Hematopoietic multipotent progenitor cell (in vitro differentiated cells): Measurements from ENCODE around the gene ABCD3. TPM values are rescaled to one million over a fixed set of nuclear protein-coding genes. Genes with fewer than 3 reads are reported as not detected.
"Not testable (repeated sequence)": the region's sequence is repeated elsewhere in the genome, so short reads cannot be mapped to it uniquely, and the experiment has no call there.

Experiments
- DNase-seq, 3 donors: peaks; one replicate each; pipeline ENCODE4 v3.0.0-alpha.2; 2011 to 2015; ENCODE audit warnings: low read depth in 2 of 3, low spot score in 2 of 3
- total RNA-seq: library from RNA; depleted of rRNA; stranded (reverse); fragments of >200 nt; gene quantifications from one replicate; pipeline ENCODE4 v1.2.3, GENCODE V29; 2012

The ABCD3 gene
- total RNA-seq, 1 donor: 5.7 TPM

- DNase-seq: not testable (repeated sequence)
These were observed 30.6 kb downstream of the ABCD3 start for GRCh38 chr1:94448741-94449140.

GRCh38 chr1:94456736-94457135 is 38.5 kb downstream of the ABCD3 start:
- no peak for DNase-seq

GRCh38 chr1:94462606-94463005 is 44.4 kb downstream of the ABCD3 start:
- no peak for DNase-seq

GRCh38 chr1:94463056-94463764 is 45.0 kb downstream of the ABCD3 start:
- no peak for DNase-seq

GRCh38 chr1:94463765-94464330 is 45.7 kb downstream of the ABCD3 start:
- peak in 2 of 3 donors; percentile 52 to 79 for DNase-seq

GRCh38 chr1:94468708-94469107 is 50.5 kb downstream of the ABCD3 start:
- no peak for DNase-seq

GRCh38 chr1:94471271-94471670 is 53.1 kb downstream of the ABCD3 start:
- DNase-seq: peak in 1 of 3 donors; percentile 8

- no peak for DNase-seq
These were observed 57.0 kb downstream of the ABCD3 start for GRCh38 chr1:94475232-94475631.

GRCh38 chr1:94479682-94480081 is 61.5 kb downstream of the ABCD3 start:
- DNase-seq: no peak

GRCh38 chr1:94481473-94481933 is 63.3 kb downstream of the ABCD3 start:
- peak; percentile 13 to 73 (median 50) for DNase-seq

GRCh38 chr1:94486990-94487389 is 68.8 kb downstream of the ABCD3 start:
- no peak for DNase-seq

GRCh38 chr1:94490556-94490955 is 72.4 kb downstream of the ABCD3 start:
- no peak for DNase-seq

GRCh38 chr1:94496076-94496755 is 78.0 kb downstream of the ABCD3 start:
- DNase-seq: no peak

- no peak for DNase-seq
These were observed 83.2 kb downstream of the ABCD3 start for GRCh38 chr1:94501426-94501825.

GRCh38 chr1:94501935-94502334 is 83.7 kb downstream of the ABCD3 start:
- DNase-seq: no peak

GRCh38 chr1:94503153-94503552 is 85.0 kb downstream of the ABCD3 start:
- no peak for DNase-seq

GRCh38 chr1:94504601-94505000 is 86.4 kb downstream of the ABCD3 start:
- DNase-seq: no peak

- no peak for DNase-seq
These were observed 94.6 kb downstream of the ABCD3 start for GRCh38 chr1:94512816-94513215.

GRCh38 chr1:94514095-94514727 is 96.0 kb downstream of the ABCD3 start:
- DNase-seq: peak in 1 of 3 donors; percentile 49

- no peak for DNase-seq
These were observed 97.2 kb downstream of the ABCD3 start for GRCh38 chr1:94515296-94515947.

- no peak for DNase-seq
These were observed 101.2 kb downstream of the ABCD3 start for GRCh38 chr1:94519351-94519750.
